ENCODE data around the gene YBX1.

DNA sequence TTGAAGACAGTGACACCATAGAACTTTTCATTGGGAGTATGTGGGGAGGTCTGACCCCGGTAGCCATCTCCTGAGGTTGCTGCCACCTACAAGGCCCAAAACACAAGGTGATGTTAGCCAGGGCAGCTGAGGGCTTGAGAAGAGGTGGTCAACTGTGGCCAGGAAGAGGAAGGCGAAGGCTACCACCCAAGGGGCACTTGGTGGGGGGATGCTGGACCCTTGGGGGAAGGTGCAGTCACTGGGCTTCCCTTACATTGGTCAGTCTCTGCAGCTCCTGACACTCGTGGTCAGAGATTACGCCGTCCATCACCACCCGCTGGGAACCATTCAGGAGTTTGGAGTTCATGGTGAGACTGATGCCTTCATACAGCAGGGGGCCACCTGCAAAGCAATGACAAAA lies 70.1 kb downstream of the YBX1 start:
- TF ChIP-seq, protein P1, sequence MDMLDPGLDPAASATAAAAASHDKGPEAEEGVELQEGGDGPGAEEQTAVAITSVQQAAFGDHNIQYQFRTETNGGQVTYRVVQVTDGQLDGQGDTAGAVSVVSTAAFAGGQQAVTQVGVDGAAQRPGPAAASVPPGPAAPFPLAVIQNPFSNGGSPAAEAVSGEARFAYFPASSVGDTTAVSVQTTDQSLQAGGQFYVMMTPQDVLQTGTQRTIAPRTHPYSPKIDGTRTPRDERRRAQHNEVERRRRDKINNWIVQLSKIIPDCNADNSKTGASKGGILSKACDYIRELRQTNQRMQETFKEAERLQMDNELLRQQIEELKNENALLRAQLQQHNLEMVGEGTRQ (CRISPR knock-in tag; IDR thresholded peaks at IDR 0.05), result no peak
- TF ChIP-seq, protein P2, sequence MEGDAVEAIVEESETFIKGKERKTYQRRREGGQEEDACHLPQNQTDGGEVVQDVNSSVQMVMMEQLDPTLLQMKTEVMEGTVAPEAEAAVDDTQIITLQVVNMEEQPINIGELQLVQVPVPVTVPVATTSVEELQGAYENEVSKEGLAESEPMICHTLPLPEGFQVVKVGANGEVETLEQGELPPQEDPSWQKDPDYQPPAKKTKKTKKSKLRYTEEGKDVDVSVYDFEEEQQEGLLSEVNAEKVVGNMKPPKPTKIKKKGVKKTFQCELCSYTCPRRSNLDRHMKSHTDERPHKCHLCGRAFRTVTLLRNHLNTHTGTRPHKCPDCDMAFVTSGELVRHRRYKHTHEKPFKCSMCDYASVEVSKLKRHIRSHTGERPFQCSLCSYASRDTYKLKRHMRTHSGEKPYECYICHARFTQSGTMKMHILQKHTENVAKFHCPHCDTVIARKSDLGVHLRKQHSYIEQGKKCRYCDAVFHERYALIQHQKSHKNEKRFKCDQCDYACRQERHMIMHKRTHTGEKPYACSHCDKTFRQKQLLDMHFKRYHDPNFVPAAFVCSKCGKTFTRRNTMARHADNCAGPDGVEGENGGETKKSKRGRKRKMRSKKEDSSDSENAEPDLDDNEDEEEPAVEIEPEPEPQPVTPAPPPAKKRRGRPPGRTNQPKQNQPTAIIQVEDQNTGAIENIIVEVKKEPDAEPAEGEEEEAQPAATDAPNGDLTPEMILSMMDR (IDR thresholded peaks at IDR 0.05), result no peak
- TF ChIP-seq FOXK1 (CRISPR knock-in tag; IDR thresholded peaks at IDR 0.05), result no peak
- TF ChIP-seq, protein P3, sequence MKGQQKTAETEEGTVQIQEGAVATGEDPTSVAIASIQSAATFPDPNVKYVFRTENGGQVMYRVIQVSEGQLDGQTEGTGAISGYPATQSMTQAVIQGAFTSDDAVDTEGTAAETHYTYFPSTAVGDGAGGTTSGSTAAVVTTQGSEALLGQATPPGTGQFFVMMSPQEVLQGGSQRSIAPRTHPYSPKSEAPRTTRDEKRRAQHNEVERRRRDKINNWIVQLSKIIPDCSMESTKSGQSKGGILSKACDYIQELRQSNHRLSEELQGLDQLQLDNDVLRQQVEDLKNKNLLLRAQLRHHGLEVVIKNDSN (CRISPR knock-in tag; IDR thresholded peaks at IDR 0.05), result no peak
- TF ChIP-seq, protein P4, sequence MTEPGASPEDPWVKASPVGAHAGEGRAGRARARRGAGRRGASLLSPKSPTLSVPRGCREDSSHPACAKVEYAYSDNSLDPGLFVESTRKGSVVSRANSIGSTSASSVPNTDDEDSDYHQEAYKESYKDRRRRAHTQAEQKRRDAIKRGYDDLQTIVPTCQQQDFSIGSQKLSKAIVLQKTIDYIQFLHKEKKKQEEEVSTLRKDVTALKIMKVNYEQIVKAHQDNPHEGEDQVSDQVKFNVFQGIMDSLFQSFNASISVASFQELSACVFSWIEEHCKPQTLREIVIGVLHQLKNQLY (CRISPR knock-in tag; IDR thresholded peaks at IDR 0.05), result no peak
- TF ChIP-seq, protein P5, sequence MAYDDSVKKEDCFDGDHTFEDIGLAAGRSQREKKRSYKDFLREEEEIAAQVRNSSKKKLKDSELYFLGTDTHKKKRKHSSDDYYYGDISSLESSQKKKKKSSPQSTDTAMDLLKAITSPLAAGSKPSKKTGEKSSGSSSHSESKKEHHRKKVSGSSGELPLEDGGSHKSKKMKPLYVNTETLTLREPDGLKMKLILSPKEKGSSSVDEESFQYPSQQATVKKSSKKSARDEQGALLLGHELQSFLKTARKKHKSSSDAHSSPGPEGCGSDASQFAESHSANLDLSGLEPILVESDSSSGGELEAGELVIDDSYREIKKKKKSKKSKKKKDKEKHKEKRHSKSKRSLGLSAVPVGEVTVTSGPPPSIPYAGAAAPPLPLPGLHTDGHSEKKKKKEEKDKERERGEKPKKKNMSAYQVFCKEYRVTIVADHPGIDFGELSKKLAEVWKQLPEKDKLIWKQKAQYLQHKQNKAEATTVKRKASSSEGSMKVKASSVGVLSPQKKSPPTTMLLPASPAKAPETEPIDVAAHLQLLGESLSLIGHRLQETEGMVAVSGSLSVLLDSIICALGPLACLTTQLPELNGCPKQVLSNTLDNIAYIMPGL (CRISPR knock-in tag; IDR thresholded peaks at IDR 0.05), result no peak
- no peak for TF ChIP-seq ESRRA (CRISPR knock-in tag; IDR thresholded peaks at IDR 0.05; ENCODE audit: borderline replicate concordance)
- TF ChIP-seq, protein P6, sequence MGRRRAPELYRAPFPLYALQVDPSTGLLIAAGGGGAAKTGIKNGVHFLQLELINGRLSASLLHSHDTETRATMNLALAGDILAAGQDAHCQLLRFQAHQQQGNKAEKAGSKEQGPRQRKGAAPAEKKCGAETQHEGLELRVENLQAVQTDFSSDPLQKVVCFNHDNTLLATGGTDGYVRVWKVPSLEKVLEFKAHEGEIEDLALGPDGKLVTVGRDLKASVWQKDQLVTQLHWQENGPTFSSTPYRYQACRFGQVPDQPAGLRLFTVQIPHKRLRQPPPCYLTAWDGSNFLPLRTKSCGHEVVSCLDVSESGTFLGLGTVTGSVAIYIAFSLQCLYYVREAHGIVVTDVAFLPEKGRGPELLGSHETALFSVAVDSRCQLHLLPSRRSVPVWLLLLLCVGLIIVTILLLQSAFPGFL (CRISPR knock-in tag; IDR thresholded peaks at IDR 0.05; ENCODE audit: borderline replicate concordance), result no peak
- no peak for TF ChIP-seq FOXP1 (CRISPR knock-in tag; IDR thresholded peaks at IDR 0.05; ENCODE audit: borderline replicate concordance)
- TF ChIP-seq CREM (CRISPR knock-in tag; IDR thresholded peaks at IDR 0.05), result no peak
